HG02642 (cell line): ENCODE data around the gene NEURL1.

Source experiments
- ATAC-seq: cut with Tn5 transposase; IDR thresholded peaks from one replicate; pipeline ENCODE4 v1.9.1; 2021; ENCODE audit warnings: mild to moderate bottlenecking; ENCODE audit not compliant: unreplicated experiment, poor library complexity

The NEURL1 gene

GRCh38 chr10:103493362-103493915 is at the start of gene NEURL1:
Gene NEURL1 (plus strand): TSS chr10:103493705. CDS start chr10:103494388, 683 bp downstream.
- ATAC-seq, result no peak

- no peak for ATAC-seq
Observed at GRCh38 chr10:103444478-103444877, 49.0 kb upstream of the NEURL1 start.

- ATAC-seq, result no peak
Observed at GRCh38 chr10:103445366-103445765, 48.1 kb upstream of the NEURL1 start.

DNA sequence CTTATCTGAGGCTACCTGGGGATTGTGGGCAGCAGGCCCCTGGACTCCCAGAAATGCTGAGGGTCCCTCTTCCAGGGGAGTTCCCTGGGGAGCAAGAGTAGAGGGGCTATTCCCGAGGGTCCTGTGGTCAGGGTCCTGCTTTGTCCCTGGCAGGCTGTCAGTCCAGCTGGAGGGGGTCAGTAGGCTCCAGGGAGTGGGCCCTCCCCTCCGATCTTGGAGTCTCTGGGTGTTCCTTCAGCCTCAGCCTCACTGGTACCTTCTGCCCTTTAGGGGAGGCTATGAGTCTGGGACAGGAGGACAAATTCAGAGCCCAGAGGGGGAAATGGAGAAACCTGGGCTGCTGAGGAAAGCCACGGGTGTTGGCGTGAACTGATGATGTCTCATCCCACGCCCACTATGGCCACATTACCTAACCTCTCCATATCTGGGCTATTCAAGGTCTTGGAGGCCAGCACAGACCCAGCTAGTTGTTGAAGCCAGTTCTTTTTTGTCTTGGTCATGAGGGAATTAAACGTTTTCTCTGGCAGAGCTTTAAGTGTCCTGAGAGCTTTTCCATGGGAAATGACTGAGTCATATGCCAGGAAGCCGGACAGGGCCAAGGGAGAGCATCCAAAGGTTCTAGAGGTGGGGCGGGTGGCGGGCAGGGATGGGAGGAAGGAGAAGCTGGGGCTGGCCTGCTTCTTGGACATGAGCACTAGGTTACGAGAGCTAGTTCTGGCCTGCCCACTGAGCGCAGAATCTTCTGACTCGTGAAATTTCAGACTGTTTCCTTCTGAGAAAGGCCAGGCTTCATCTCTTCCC is 47.5 kb upstream of the NEURL1 start:
- no peak for ATAC-seq

DNA sequence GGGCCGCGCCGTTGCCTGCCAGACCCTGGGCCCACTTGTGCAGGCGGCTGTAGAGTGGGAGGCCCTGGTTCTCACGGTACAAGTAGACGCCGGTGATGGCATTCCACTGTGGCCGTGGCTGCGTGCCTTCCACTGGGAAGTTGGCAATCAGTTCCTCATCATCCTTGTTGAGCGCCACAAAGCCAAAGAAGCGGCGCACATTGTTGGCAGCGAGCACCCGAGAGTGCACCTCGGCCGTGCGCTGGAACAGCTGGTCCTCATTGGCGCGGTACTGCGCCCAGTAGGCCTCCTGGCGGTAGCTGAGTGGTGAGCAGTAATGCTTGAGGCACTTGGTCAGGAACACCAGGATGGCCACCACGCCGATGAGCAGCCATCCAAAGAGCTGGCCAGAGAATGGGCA is 46.3 kb upstream of the NEURL1 start:
- ATAC-seq, result no peak

GRCh38 chr10:103448746-103449145 is 44.8 kb upstream of the NEURL1 start:
- no peak for ATAC-seq

DNA sequence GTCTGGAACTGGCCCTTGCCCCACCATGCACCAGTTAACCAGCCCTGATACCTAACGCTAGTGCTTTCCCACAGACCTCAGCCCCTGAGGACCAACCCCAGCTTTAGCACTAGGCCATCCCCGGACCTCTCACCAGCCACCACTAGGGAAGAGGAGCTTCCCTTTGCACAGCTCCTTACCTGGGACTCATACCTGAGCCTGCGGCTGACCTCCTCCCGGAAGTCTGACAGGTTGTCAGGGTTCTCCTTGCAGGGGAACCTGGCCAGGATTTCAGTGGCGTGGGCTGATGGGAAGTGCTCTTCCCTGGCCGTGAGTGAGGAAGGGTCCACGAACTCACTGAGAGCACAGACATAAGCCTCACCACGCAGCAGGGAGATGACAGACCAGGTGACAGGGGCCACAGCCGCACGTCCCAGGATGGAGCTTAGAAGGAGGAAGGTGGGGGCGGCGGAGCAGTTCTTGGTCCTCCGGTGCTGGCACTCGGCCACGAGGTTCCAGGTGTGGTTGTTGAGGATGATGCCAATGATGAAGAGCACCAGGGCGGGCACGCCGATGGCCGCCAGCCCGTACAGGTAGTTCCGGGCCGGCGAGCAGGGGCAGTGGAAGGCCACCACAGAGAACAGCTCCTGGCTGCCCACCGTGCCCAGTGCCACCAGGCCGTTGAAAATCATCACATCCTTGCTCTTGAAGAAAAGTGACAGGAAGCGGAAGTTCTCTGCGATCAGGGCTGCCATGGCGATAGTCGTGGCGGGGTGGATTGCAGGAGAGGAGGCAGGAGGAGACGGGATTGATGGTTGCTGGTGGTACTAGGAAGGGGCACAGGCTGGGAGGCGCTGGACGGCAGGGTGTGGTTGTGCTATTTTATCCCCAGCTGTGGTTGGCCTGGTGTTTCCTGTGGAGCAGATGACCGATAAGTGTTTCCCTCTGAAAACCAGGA is 44.0 kb upstream of the NEURL1 start:
- ATAC-seq, result no peak

DNA sequence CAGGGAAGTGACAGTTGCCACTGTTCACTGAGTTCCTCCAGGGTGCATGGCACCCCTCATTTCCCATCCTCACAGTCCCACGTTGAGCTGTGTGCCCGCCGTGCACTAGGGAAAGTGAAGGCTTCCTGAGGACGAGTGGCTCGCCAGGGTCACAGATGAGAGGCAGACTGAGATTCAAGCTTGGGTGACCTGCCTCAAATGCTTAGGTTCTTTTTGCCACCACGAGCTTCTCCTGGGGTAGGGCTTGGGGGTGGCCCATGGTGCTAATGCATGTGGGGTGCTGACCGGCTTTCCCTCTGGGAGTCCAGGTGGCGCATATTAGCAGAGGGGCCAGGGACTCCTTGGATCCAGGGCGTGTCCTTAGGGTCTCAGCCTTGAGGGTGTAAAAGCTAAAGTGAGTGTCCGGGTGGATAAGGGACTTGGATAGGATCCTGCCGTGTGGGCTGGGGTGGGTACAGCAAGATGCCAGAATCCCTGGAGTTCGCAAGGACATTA is 43.3 kb upstream of the NEURL1 start:
- no peak for ATAC-seq

- ATAC-seq, result no peak
Observed at GRCh38 chr10:103451091-103451813, 42.3 kb upstream of the NEURL1 start.

DNA sequence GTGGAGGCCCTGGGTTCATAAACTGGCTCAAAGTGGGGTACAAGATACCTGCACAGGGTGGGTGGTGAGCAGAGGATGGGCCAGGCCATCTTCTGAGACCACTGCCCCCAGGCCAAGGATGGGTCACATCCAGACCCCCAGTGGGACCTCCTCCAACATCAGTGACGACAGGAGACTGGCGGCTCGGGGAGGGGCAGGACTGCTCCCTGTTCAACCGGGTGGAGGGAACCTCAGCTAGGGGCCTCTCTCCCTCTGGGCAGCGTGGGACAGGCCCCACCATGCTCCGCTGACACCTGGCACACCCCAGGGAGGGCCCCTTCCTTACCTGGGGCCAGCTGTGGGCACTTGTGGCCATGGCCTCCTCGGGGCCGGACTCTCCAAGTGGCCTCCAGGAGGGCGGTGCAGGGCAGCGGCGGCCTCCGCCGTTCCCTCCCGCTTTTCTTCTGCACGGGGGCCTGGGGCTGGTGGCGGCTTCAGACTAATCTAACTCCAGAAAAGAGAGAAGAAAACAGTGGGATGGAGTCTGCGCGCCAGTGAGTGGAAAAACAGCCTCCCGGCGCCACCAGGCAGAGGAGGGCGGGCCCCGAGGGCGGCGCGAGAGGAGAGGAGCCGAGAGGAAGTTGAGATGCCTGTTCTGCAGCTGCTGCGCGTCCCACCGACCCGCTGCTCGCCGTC is 41.5 kb upstream of the NEURL1 start, which contains the start of gene CALHM2:
Gene CALHM2, minus strand, starts transcription at position 540 of the 675 bp plus-strand sequence. CDS start 2,429 bp downstream, outside the sequence.
- peak; percentile 67 for ATAC-seq

DNA sequence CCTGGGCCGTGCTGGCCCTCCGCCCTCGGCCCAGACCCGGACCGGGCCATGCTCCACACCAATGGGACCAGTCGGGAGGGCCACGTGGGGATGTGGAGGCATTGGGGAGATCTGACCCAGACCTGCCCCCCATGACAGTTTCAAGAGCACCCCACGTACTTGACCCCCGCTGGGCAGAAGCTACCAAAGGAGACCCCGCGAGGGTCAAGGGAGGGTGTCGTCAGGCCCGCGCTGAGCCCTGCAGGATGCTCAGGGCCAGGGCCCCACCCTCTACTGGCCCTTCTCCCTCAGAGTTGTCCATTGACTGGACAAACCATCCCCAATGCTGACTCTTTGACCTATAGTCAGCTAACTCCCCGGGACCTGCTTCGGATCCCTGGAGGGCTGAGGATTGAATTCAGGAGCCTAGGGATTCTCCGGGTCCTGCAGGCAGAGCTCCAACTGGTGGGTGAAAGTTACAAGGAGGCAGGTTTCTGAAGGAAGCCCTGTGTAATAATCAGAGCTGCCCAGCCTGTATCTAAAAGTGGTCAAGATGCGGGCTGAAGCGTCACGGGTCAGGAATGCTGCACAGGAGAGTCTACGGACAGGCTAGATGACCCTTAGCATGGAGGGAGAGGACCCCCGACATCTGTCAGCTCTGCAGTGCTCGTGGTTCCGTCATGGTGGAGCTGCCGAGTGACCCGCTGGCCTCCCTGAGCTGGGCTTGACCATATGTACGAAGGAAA is 40.8 kb upstream of the NEURL1 start:
- no peak for ATAC-seq

DNA sequence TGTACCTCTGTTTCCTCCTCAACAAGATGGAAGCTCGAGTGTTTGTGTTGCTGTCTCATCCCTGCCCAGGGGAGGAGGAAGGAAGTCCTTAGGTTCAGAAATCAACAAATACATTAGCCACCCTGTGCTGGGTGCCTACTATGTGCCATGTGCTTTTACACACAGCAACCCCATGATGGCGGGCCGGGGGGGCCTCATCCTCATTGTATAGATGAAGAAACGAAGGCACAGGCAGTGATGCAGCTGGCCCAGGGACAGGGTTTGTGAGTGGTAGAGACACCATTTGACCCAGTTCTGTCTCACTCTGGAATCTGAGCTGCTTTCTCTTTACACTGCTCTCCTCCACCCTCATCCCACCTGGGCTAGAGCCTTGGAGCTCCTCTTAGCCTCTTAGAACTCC is 39.5 kb upstream of the NEURL1 start:
- no peak for ATAC-seq

DNA sequence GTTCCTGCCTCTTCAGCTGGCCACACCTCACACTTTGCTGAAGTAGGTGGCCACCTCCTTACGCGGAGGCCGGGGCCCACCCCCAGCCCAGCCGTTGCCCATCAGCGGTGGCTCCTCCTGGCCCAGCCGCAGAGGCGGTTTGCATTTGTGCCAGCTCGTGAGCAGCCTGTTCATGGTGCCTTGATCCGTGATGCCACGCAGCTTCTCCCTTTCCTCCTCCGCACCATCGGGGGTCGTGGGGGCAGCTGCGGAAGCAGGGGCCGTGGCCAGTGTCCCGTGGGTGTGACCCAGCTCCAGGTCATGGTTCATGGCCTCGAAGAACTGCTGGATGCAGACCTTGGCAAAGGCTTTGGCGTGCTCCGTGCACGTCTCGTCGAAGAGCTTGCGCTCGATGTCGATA is 38.3 kb upstream of the NEURL1 start:
- no peak for ATAC-seq

GRCh38 chr10:103456074-103456660 is 37.3 kb upstream of the NEURL1 start:
- ATAC-seq, result no peak

DNA sequence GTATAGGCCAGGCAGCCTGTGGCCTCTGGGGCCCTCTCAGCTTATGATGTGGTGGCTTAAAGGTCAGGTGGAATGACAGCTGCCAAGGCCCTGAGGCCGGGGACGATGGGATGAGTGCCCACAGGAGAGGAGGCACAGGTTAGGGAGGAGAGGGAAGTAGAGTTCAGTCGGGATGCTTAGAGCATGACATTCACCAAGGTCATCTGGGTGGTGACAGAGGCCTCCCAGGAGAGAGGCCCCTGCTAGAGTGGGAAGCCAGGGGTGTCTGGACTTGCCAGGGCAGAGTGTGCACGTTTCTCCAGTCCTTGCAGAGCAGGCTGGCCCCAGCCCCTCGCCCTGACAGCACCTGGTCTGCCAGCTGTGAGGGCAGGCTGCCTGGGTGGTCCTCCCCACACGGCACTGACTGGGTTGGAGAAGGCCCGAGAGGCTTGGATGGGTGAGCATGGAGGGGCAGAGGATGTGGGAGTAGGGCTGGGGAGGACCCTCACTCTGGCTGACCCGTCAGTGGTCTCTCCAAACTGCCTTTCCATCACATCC is 36.3 kb upstream of the NEURL1 start:
- no peak for ATAC-seq

DNA sequence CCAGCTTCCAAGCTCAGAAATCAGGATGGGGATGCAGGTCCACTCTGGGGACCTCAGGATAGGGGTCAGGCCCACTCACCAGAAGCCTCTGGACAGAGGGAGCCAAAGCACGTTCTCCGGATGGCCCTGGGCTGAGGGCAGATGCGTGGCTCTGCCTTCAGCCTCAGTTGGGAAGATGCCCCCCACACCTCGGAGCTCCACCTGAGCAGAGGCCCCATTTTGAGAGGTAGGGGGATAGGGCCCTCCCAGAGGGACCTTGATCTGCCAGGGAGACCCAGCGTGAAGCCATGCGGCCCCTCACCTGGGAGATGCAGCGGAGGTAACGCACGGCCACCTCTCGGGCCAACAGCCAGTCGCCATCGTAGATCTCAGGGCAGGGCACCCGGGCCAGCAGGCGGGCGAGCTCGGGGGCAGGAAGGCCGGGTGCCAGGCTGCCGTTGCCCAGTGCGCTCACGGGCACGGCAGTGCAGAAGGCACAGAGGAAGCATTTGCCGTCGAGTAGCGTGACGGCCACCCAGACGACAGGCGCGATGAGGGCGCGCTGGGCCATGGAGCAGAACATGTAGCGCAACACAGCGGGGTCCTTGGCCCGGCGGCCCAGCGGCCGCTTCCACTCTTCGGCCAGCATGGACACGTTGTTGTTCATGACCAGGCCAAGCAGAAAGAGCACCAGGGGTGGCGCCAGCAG is 35.5 kb upstream of the NEURL1 start:
- no peak for ATAC-seq

GRCh38 chr10:103458720-103459119 is 34.8 kb upstream of the NEURL1 start, which contains the start of gene CALHM1:
Gene CALHM1 (minus strand): TSS chr10:103458900. CDS start chr10:103458751, 149 bp downstream.
- peak; percentile 67 for ATAC-seq
